ENCODE measurements around the gene LPXN.

The LPXN gene

DNA sequence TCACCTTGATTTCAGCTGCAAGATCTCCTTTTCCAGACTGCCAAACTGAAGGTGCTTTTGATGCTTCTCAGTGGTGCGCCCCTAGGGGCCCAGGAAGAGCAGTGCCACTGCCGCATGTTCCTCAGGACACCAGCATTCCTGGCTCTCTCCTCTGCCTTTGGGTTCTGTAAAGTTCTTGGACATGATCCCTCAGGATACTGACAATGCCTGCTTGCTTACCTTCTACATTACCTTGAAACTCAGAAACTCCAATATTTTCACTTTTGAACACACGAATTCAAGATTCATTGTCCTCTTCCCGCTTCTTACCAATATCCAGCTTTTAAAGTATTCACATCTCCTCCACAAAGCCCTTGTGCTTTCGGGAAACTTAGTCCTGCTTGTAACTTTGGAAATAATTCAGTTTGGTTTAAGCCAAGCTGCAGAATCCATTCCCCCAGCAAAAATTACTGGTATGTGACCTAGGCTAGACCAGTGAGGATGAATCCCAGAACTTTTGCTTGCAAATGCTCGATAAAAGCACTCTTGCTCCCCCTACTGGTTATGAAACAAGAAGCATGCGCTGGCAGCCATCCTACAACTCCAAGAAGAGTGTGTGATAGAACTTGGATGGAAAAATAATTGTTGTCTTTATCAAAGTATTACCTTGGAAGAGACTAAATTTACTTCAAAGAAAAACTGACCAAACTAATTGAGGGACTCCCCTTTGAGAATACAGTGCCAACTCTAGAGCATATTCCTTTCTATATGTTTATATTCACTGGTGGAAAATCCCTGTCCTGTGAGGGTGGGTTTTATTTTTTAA, 51.2 kb downstream of the LPXN start:
- no peak for TF ChIP-seq EZH2phosphoT487 (IDR thresholded peaks at IDR 0.05; ENCODE audit: borderline replicate concordance)
- TF ChIP-seq, protein P1, sequence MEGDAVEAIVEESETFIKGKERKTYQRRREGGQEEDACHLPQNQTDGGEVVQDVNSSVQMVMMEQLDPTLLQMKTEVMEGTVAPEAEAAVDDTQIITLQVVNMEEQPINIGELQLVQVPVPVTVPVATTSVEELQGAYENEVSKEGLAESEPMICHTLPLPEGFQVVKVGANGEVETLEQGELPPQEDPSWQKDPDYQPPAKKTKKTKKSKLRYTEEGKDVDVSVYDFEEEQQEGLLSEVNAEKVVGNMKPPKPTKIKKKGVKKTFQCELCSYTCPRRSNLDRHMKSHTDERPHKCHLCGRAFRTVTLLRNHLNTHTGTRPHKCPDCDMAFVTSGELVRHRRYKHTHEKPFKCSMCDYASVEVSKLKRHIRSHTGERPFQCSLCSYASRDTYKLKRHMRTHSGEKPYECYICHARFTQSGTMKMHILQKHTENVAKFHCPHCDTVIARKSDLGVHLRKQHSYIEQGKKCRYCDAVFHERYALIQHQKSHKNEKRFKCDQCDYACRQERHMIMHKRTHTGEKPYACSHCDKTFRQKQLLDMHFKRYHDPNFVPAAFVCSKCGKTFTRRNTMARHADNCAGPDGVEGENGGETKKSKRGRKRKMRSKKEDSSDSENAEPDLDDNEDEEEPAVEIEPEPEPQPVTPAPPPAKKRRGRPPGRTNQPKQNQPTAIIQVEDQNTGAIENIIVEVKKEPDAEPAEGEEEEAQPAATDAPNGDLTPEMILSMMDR (conservative IDR thresholded peaks at IDR 0.05; ENCODE audit: low read length): peak; percentile 77
- Histone ChIP-seq H2AFZ (ENCODE audit: low read length) (no peak overlapping the region), H3K4me3 (ENCODE audit: low read length, poor library complexity, severe bottlenecking) (peak overlapping the region; percentile 68), H3F3A (ENCODE audit: low read depth) (peaks cover 8% of the 10 kb centered on the region; the same call in 1 of the 2 replicates), H3K27me3 (ENCODE audit: insufficient read depth, low read length, poor library complexity, severe bottlenecking) (no peaks in the 10 kb centered on the region), H3K79me2 (ENCODE audit: insufficient read depth, low read length) (no peaks in the 10 kb centered on the region), H4K20me1 (ENCODE audit: insufficient read depth, low read length, poor library complexity, severe bottlenecking) (no peaks in the 10 kb centered on the region), H3K4me2 (ENCODE audit: low read depth, low read length, poor library complexity, severe bottlenecking) (peak overlapping the region; percentile 79), H3K9me2 (replicated peaks; ENCODE audit: low read depth, low read length) (no peaks in the 10 kb centered on the region), H3K4me1 (ENCODE audit: insufficient read depth, low read length, poor library complexity, severe bottlenecking) (peaks cover 37% of the 10 kb centered on the region), H3K36me3 (ENCODE audit: insufficient read depth, low read length) (peaks cover 26% of the 10 kb centered on the region; the same call in 1 of the 2 replicates), H3K9me3 (ENCODE audit: insufficient read depth, low read depth, low read length) (no peaks in the 10 kb centered on the region), H3K9ac (ENCODE audit: low read depth, low read length, poor library complexity, severe bottlenecking) (peak overlapping the region; percentile 47)

DNA sequence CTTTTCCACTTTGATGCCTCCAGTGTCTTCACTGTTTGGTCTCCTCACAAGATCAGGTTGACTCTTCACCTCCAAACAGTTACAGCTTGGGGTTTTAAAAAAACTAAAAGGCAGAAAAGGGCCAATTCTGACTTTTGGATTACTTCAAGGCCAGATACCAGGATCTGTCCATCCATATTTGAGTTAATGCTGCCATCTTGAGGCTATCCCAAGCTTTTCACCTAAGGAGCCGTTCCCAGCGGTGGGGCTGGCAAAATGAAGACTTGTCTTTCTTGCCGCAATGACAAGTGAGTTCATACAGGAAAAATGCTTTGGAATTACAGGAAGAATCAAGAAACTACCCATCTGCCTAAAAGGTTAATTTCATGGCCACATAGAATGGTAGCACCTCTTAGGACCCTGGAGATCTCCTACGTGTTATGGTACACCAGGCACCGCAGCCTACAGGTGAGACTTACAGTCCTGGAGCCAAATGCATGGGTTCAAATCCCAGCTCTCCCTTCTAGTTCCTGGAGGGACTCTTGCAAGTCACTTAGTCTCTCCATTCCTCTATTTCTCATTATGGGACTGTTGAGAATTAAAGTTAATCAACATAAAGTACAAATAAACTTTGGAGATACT, 61.8 kb downstream of the LPXN start:
- H3K27me3 ChIP-seq (ENCODE audit: insufficient read depth, low read length, poor library complexity, severe bottlenecking): no peaks in the 10 kb centered on the region
- H3F3A ChIP-seq (ENCODE audit: low read depth): no peaks in the 10 kb centered on the region
- no peaks in the 10 kb centered on the region for H3K9me3 ChIP-seq (ENCODE audit: insufficient read depth, low read depth, low read length)
- no peak overlapping the region for H2AFZ ChIP-seq (ENCODE audit: low read length)
- H3K9ac ChIP-seq (ENCODE audit: low read depth, low read length, poor library complexity, severe bottlenecking): no peak overlapping the region
- no peaks in the 10 kb centered on the region for H4K20me1 ChIP-seq (ENCODE audit: insufficient read depth, low read length, poor library complexity, severe bottlenecking)
- TF ChIP-seq, protein P1 (conservative IDR thresholded peaks at IDR 0.05; ENCODE audit: low read length): peak; percentile 86
- TF ChIP-seq EZH2phosphoT487 (IDR thresholded peaks at IDR 0.05; ENCODE audit: borderline replicate concordance): no peak
- no peaks in the 10 kb centered on the region for H3K9me2 ChIP-seq (replicated peaks; ENCODE audit: low read depth, low read length)
- peaks cover 10% of the 10 kb centered on the region for H3K4me1 ChIP-seq (ENCODE audit: insufficient read depth, low read length, poor library complexity, severe bottlenecking)
- H3K36me3 ChIP-seq (ENCODE audit: insufficient read depth, low read length): no peaks in the 10 kb centered on the region
- H3K79me2 ChIP-seq (ENCODE audit: insufficient read depth, low read length): no peaks in the 10 kb centered on the region
- no peak overlapping the region for H3K4me2 ChIP-seq (ENCODE audit: low read depth, low read length, poor library complexity, severe bottlenecking)
- no peak overlapping the region for H3K4me3 ChIP-seq (ENCODE audit: low read length, poor library complexity, severe bottlenecking)

DNA sequence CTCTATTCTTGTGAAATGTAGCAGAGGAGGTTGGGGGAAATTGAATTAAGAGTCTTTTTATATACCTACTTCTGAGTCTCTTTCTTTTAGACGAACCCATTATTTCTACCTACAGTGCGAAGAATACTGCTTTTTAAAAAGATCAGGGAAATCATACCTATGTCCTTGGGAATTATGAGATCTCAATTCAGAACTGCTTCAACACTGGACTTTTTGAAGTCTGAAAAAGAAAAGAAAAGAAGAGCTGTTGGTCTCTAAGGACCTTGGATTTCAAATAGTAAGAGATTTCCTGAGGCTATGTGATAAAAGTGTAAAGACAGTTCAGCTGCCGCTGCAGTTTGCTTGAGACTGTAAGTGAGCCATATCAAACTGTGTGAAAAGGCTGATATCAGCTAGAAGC, 64.0 kb downstream of the LPXN start:
- Histone ChIP-seq H3K4me3 (ENCODE audit: low read length, poor library complexity, severe bottlenecking) (no peak overlapping the region), H3K4me2 (ENCODE audit: low read depth, low read length, poor library complexity, severe bottlenecking) (no peak overlapping the region), H3F3A (ENCODE audit: low read depth) (no peaks in the 10 kb centered on the region), H3K9me2 (replicated peaks; ENCODE audit: low read depth, low read length) (no peaks in the 10 kb centered on the region), H3K9ac (ENCODE audit: low read depth, low read length, poor library complexity, severe bottlenecking) (no peak overlapping the region), H2AFZ (ENCODE audit: low read length) (no peak overlapping the region), H3K79me2 (ENCODE audit: insufficient read depth, low read length) (no peaks in the 10 kb centered on the region), H3K27me3 (ENCODE audit: insufficient read depth, low read length, poor library complexity, severe bottlenecking) (no peaks in the 10 kb centered on the region), H3K4me1 (ENCODE audit: insufficient read depth, low read length, poor library complexity, severe bottlenecking) (peaks cover 10% of the 10 kb centered on the region), H3K36me3 (ENCODE audit: insufficient read depth, low read length) (no peaks in the 10 kb centered on the region), H4K20me1 (ENCODE audit: insufficient read depth, low read length, poor library complexity, severe bottlenecking) (no peaks in the 10 kb centered on the region), H3K9me3 (ENCODE audit: insufficient read depth, low read depth, low read length) (no peaks in the 10 kb centered on the region)
- TF ChIP-seq EZH2phosphoT487 (IDR thresholded peaks at IDR 0.05; ENCODE audit: borderline replicate concordance): no peak
- TF ChIP-seq, protein P1 (conservative IDR thresholded peaks at IDR 0.05; ENCODE audit: low read length): no peak
